HG03442 (cell line): ENCODE measurements around the gene ZFPM1.
"Not testable (repeated sequence)": the region's sequence is repeated elsewhere in the genome, so short reads cannot be mapped to it uniquely, and the experiment has no call there.

Experiments used
- ATAC-seq: cut with Tn5 transposase; IDR thresholded peaks from one replicate; pipeline ENCODE4 v1.9.1; 2021; ENCODE audit warnings: mild to moderate bottlenecking, moderate library complexity; ENCODE audit not compliant: unreplicated experiment

Gene ZFPM1

GRCh38 chr16:88510091-88510994 lies 57.3 kb downstream of the ZFPM1 start:
- no peak for ATAC-seq

GRCh38 chr16:88511060-88511459 lies 58.0 kb downstream of the ZFPM1 start:
- no peak for ATAC-seq

GRCh38 chr16:88511906-88512305 lies 58.8 kb downstream of the ZFPM1 start:
- no peak for ATAC-seq

- no peak for ATAC-seq
These were observed 59.9 kb downstream of the ZFPM1 start for GRCh38 chr16:88512728-88513696.

- ATAC-seq, result no peak
These were observed 61.0 kb downstream of the ZFPM1 start for GRCh38 chr16:88514070-88514469.

GRCh38 chr16:88514526-88515232 lies 61.6 kb downstream of the ZFPM1 start:
- no peak for ATAC-seq

GRCh38 chr16:88515371-88515770 lies 62.3 kb downstream of the ZFPM1 start:
- ATAC-seq, result no peak

- no peak for ATAC-seq
These were observed 63.0 kb downstream of the ZFPM1 start for GRCh38 chr16:88515925-88516594.

- no peak for ATAC-seq
These were observed 63.6 kb downstream of the ZFPM1 start for GRCh38 chr16:88516601-88517061.

GRCh38 chr16:88517208-88517774 lies 64.2 kb downstream of the ZFPM1 start:
- not testable (repeated sequence) for ATAC-seq

GRCh38 chr16:88518411-88519111 lies 65.5 kb downstream of the ZFPM1 start:
- ATAC-seq, result not testable (repeated sequence)

- ATAC-seq, result no peak
These were observed 66.2 kb downstream of the ZFPM1 start for GRCh38 chr16:88519240-88519639.

- no peak for ATAC-seq
These were observed 67.0 kb downstream of the ZFPM1 start for GRCh38 chr16:88519938-88520653.

GRCh38 chr16:88521674-88522073 lies 68.6 kb downstream of the ZFPM1 start:
- no peak for ATAC-seq

- ATAC-seq, result no peak
These were observed 69.3 kb downstream of the ZFPM1 start for GRCh38 chr16:88522276-88522949.

- ATAC-seq, result no peak
These were observed 70.5 kb downstream of the ZFPM1 start for GRCh38 chr16:88523309-88524161.

- ATAC-seq, result no peak
These were observed 71.3 kb downstream of the ZFPM1 start for GRCh38 chr16:88524274-88524972.
